Activated B cell treated with CpG ODN at 0.5 μM for 24 hours (primary cell): ENCODE measurements around the gene LETMD1. TPM values are rescaled to one million over a fixed set of nuclear protein-coding genes. Genes with fewer than 3 reads are reported as not detected.
A peak's percentile ranks its signal among the peaks of the same experiment; 100 is the strongest.

ENCODE experiments used
- ATAC-seq: fragments of 200-7000 bp; cut with Tn5 transposase; one replicate; pipeline ENCODE4 v1.10.0; 2021; ENCODE audit warnings: low read depth, mild to moderate bottlenecking, moderate library complexity
- CTCF ChIA-PET: fragments of 350-600 bp; sonication (Branson Sonifier 250); formaldehyde crosslinking; loops from one replicate; lab custom pipeline; 2021; ENCODE audit warnings: antibody characterized with exemption; lab: Charles Lee
- POLR2A ChIA-PET: fragments of 350-600 bp; sonication (Branson Sonifier 250); formaldehyde crosslinking; loops from one replicate; lab custom pipeline; 2021; ENCODE audit warnings: antibody characterized with exemption; lab: Charles Lee
- DNase-seq: peaks from one replicate; pipeline ENCODE4 v3.0.0; 2022
- H3K27ac Mint-ChIP-seq: one replicate; pipeline ENCODE4 v1.8.0; 2020; ENCODE audit warnings: mixed read lengths
- H3K27me3 Mint-ChIP-seq: one replicate; pipeline ENCODE4 v1.8.0; 2021; ENCODE audit warnings: mixed read lengths
- H3K36me3 Mint-ChIP-seq: one replicate; pipeline ENCODE4 v1.8.0; 2021; ENCODE audit warnings: low read depth, mixed read lengths
- H3K4me1 Mint-ChIP-seq: one replicate; pipeline ENCODE4 v1.8.0; 2021; ENCODE audit warnings: mixed read lengths
- H3K4me3 Mint-ChIP-seq: one replicate; pipeline ENCODE4 v1.8.0; 2020; ENCODE audit warnings: mild to moderate bottlenecking, mixed read lengths
- H3K9me3 Mint-ChIP-seq: one replicate; pipeline ENCODE4 v1.8.0; 2020; ENCODE audit warnings: mixed read lengths
- intact Hi-C: fragments of 100-400 bp; cut with micrococcal nuclease; formaldehyde crosslinking; loops from one replicate; pipeline ENCODE4 v1.15.1; 2024
- total RNA-seq: library from RNA; stranded (reverse); gene quantifications from 2 replicates; pipeline ENCODE4 v1.2.3, GENCODE V29; 2022
- TF ChIP-seq, protein P1 (sequence below): fragments of 200-600 bp; IDR thresholded peaks from one replicate; pipeline ENCODE4 v1.8.0; 2022; ENCODE audit warnings: antibody characterized with exemption, mild to moderate bottlenecking

The LETMD1 gene
- total RNA-seq, 1 donor from 2014 or later = 92.0 TPM

DNA sequence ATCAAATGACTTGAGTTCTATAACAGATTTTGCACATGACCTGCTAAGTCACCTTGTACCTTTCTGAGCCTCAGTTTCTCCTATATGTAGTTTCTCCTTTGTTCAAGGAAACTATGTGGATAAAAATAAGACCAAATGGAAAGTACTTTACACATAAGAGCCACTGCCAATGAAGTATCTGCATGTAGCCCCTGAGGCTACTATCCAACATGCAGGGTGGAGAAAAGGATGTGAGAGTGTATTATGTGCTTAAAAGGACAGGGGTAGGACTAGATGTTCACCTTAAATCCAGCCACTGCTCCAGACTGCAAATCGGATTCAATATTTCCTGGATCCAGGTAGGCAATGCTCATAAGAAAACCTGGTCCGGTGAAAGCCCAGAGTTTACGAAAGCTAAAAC is 43.1 kb upstream of the LETMD1 start:
- Mint-ChIP-seq H3K27me3 (no peaks in the 10 kb centered on the region), H3K36me3 (peaks cover 52% of the 10 kb centered on the region), H3K4me3 (no peak overlapping the region), H3K9me3 (no peaks in the 10 kb centered on the region), H3K4me1 (peaks cover 14% of the 10 kb centered on the region), H3K27ac (no peak overlapping the region)
- TF ChIP-seq, protein P1, sequence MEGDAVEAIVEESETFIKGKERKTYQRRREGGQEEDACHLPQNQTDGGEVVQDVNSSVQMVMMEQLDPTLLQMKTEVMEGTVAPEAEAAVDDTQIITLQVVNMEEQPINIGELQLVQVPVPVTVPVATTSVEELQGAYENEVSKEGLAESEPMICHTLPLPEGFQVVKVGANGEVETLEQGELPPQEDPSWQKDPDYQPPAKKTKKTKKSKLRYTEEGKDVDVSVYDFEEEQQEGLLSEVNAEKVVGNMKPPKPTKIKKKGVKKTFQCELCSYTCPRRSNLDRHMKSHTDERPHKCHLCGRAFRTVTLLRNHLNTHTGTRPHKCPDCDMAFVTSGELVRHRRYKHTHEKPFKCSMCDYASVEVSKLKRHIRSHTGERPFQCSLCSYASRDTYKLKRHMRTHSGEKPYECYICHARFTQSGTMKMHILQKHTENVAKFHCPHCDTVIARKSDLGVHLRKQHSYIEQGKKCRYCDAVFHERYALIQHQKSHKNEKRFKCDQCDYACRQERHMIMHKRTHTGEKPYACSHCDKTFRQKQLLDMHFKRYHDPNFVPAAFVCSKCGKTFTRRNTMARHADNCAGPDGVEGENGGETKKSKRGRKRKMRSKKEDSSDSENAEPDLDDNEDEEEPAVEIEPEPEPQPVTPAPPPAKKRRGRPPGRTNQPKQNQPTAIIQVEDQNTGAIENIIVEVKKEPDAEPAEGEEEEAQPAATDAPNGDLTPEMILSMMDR = no peak
- intact Hi-C loops = no loop called here
- CTCF ChIA-PET = no interaction called here
- POLR2A ChIA-PET = no interaction called here
- DNase-seq (no peak), ATAC-seq (no peak)

DNA sequence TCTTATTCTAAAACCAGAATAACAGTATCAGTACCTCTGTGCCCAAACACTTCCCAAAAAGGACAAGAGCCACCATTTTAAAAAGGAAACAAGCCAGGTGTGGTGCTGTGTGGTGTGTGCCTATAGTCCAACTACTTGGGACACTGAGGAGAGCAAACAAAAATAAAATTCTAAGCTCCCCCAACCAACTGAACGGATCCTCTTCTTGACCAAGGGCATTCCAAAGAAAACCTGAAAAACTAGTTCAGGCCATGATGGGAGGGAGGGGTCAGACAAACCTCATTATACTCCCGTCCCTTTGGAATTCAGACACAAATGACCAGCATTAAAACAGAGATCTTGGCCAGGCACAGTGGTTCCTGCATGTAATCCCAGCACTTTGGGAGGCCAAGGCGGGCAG is 42.5 kb upstream of the LETMD1 start:
- H3K27me3 Mint-ChIP-seq = no peaks in the 10 kb centered on the region
- TF ChIP-seq, protein P1 = no peak
- intact Hi-C loops = no loop called here
- no peak overlapping the region for H3K4me3 Mint-ChIP-seq
- no peak overlapping the region for H3K27ac Mint-ChIP-seq
- ChIA-PET POLR2A (no interaction called here), CTCF (no interaction called here)
- peaks cover 14% of the 10 kb centered on the region for H3K4me1 Mint-ChIP-seq
- H3K36me3 Mint-ChIP-seq = peaks cover 46% of the 10 kb centered on the region
- DNase-seq (no peak), ATAC-seq (no peak)
- H3K9me3 Mint-ChIP-seq = no peaks in the 10 kb centered on the region

DNA sequence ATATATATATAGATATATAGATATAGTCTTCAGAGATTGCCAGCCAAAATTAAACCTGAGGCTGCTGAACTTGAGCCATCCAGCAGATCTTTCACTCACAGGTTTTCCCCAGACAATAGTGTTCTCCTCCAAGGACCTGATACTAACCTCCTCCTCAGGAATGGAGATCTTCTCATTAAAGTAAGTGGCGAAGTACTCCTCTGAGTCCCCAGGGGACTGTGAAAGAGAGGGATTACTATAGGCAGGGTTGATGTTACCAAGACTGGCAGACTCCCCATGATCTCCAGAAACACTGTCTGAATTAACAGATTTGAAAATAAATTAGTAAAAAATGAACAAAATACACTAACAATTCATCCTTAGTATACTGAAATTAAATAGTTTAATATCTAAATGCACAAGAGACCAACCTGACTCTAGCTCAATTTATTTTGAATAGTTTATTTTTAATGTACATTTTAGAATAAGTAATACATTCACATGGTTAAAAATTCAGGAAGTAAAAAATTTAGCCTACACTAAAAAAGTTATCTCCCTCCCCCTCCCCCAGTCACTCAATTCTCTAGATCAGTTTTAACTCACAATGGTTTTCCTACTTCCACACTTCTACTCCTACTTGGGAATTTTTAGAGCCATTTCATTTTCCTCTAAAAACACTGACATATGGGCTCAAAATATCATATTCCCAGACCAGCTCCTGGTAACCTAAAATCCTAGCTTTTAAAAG is 39.6 kb upstream of the LETMD1 start:
- Mint-ChIP-seq H3K27me3 (no peaks in the 10 kb centered on the region), H3K27ac (peak overlapping the region; percentile 63), H3K4me3 (peak overlapping the region; percentile 63), H3K36me3 (peaks cover 39% of the 10 kb centered on the region), H3K4me1 (peaks cover 14% of the 10 kb centered on the region), H3K9me3 (no peaks in the 10 kb centered on the region)
- POLR2A ChIA-PET = interaction anchor here (0.6 to 1.4 kb wide), 4 partner anchors 13 to 244 kb away, joined by 3 to 4 read pairs (median 3); partner anchors contain the start of genes ATF1 and DAZAP2
- ATAC-seq = no peak
- TF ChIP-seq, protein P1 = no peak
- intact Hi-C loops = loop anchor here (2.0 kb wide), 1 partner anchor 16 kb away; no protein-coding TSS in a partner anchor
- CTCF ChIA-PET = no interaction called here
- DNase-seq = no peak

DNA sequence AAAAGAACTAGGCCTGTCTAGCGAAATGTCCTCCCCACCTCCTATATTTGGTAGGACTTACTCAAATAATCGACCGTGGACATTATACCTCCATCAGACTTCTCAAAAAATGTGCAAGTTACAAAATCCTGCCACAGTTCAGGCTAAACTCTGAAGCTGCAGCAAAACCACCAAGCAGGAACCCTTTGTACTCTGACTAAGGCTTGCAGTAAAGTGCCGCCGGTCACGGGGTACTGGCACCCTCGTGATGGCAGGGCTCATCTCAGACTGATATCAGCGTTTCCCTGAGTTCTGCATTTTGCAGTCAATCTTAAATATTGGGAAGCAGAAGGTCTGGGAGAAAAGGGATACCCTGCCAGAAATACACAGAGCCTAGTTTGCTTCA is 39.1 kb upstream of the LETMD1 start:
- Mint-ChIP-seq H3K4me3 (peak overlapping the region; percentile 63), H3K9me3 (no peaks in the 10 kb centered on the region), H3K27me3 (no peaks in the 10 kb centered on the region), H3K4me1 (peaks cover 14% of the 10 kb centered on the region), H3K27ac (peak overlapping the region; percentile 63), H3K36me3 (peaks cover 35% of the 10 kb centered on the region)
- ChIA-PET CTCF (interaction anchor here (0.9 kb wide), 1 partner anchor 19 kb away, joined by 4 read pairs; no protein-coding TSS in a partner anchor), POLR2A (interaction anchor here (0.6 to 1.4 kb wide), 4 partner anchors 12 to 245 kb away, joined by 3 to 4 read pairs (median 3); partner anchors contain the start of genes ATF1 and DAZAP2)
- DNase-seq (no peak), ATAC-seq (peak; percentile 68)
- intact Hi-C loops = loop anchor here (2.0 kb wide), 1 partner anchor 16 kb away; no protein-coding TSS in a partner anchor
- TF ChIP-seq, protein P1 = no peak

DNA sequence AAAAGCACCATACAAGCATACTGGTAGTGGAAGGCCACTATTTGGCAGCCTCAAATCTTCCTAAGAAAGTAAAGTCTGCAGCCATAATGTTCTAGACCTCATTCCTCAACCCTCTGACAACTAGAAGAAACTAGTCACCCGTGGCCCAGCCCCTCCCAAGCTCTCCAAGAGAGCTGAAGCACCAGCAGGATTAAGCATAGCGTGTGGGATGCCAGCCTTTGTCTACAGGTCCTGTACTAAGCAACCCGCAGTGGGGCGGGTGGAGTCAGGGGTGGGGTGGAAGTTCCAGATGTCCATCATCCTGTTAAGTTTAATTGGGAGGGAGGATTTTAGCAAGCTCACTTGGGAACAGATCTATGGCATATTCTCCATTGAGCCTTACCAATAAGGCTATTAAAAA is 36.2 kb upstream of the LETMD1 start:
- intact Hi-C loops = no loop called here
- DNase-seq (no peak), ATAC-seq (no peak)
- POLR2A ChIA-PET = no interaction called here
- Mint-ChIP-seq H3K36me3 (peaks cover 13% of the 10 kb centered on the region), H3K4me1 (peaks cover 14% of the 10 kb centered on the region), H3K27ac (no peak overlapping the region), H3K4me3 (no peak overlapping the region), H3K27me3 (no peaks in the 10 kb centered on the region), H3K9me3 (no peaks in the 10 kb centered on the region)
- CTCF ChIA-PET = no interaction called here
- TF ChIP-seq, protein P1 = no peak
